Fibroblast of mammary gland (primary cell): ENCODE measurements around the gene PSMD6.

ENCODE experiments used
- DNase-seq: peaks from one replicate; pipeline ENCODE4 v3.0.0-alpha.2; 2010; ENCODE audit warnings: low read depth
- H3K4me3 ChIP-seq: 2 replicates; pipeline ENCODE4 v1.5.1; 2011; ENCODE audit warnings: low read depth, mild to moderate bottlenecking, low read length, moderate library complexity; ENCODE audit not compliant: control insufficient read depth
- TF ChIP-seq, protein P1 (sequence below): conservative IDR thresholded peaks from 2 replicates; pipeline ENCODE4 v1.5.1; 2011; ENCODE audit warnings: low read depth, low read length, inconsistent platforms; ENCODE audit not compliant: control insufficient read depth, insufficient read depth

PSMD6 gene

DNA sequence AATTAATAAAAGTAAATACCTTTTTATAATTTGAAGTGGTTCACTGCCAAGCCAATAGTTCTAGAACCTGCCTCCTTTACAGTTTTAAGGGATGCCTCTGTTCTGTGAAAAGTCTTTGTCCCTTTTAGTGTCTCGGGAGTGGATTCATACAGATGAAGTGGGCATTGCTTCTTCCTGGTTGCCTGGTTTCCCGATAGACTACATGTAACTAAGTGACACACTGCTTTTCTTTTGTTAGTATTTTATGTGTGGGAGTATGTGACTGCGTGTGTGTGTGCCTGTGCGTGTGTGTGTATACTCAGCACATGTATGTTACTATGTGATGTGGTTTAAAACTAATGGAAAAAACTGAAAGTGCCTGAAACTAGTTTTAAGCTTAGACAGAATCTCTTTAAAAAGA lies 21.1 kb downstream of the PSMD6 start:
- TF ChIP-seq, protein P1, sequence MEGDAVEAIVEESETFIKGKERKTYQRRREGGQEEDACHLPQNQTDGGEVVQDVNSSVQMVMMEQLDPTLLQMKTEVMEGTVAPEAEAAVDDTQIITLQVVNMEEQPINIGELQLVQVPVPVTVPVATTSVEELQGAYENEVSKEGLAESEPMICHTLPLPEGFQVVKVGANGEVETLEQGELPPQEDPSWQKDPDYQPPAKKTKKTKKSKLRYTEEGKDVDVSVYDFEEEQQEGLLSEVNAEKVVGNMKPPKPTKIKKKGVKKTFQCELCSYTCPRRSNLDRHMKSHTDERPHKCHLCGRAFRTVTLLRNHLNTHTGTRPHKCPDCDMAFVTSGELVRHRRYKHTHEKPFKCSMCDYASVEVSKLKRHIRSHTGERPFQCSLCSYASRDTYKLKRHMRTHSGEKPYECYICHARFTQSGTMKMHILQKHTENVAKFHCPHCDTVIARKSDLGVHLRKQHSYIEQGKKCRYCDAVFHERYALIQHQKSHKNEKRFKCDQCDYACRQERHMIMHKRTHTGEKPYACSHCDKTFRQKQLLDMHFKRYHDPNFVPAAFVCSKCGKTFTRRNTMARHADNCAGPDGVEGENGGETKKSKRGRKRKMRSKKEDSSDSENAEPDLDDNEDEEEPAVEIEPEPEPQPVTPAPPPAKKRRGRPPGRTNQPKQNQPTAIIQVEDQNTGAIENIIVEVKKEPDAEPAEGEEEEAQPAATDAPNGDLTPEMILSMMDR: no peak
- no peak overlapping the region for H3K4me3 ChIP-seq
- no peak for DNase-seq

DNA sequence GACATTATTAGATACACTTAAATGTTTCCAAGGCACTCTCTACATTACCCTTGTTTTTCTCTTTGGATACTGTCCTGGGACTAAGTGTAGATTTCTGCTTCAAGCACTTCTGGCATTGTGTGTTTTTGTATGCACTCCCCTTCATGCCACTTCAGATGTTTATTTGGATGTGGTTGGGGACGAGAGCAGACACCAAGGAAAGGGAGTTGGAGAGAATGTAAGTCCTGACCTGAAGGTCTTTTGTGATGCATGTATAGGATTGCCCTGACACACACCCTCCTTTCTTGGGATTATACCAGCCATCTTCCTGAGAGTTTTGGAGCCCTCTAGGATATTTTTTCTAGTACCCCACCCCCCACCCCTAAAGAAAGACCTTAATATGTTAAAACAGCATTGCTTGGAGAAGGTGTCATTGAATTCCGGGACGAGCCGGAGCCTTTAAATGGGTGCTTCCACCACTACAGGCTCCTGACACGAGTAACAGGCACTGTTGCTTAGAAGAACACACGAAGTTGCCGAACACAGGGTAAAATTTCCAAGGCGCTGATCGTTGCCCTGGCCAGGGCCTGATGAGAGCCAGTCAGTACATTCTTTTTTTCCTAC lies 22.7 kb downstream of the PSMD6 start:
- H3K4me3 ChIP-seq: no peak overlapping the region
- DNase-seq: no peak
- TF ChIP-seq, protein P1: no peak

DNA sequence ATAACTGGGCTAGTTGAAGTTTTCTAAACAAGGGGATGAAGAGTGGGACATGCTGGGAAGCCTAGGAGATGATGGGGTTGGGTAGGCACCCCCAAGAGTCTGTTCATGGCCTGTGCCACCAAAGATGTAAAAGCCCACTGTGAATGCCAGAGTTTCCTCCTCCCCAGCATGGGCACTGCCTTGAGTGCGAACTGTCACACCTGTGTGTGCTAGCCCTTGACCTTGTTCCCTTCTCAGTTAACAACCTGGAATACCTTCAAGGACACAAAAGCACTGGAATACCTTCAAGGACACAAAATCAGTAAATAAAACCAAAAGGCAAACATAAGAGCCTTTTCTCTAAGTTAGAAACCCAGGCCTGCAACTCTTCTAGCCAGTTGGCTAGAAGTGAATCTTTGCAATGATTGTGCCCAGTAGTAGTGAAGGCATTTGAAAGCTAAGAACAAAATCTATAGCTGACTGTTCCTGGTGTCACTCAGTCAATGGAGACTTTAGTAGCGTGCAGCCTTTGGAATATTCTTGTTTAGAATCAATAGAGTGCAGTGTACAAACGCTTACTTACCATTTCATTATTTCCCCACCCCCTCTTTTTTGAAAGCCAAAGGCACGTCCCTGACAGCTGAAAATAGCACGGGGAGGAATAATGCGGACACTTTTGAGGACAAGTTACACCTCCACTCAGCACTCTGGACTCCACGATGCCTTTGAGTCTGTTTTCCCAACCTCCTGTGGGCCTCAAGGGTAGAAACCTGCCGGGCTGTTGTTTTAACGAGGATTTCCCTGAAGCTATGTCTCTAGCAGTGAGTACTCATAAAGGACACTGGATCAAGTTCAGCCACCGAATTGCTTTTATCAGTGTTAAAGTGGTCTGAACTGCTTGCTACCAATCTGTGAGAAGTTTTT lies 24.2 kb downstream of the PSMD6 start:
- H3K4me3 ChIP-seq: no peak overlapping the region
- TF ChIP-seq, protein P1: no peak
- no peak for DNase-seq

DNA sequence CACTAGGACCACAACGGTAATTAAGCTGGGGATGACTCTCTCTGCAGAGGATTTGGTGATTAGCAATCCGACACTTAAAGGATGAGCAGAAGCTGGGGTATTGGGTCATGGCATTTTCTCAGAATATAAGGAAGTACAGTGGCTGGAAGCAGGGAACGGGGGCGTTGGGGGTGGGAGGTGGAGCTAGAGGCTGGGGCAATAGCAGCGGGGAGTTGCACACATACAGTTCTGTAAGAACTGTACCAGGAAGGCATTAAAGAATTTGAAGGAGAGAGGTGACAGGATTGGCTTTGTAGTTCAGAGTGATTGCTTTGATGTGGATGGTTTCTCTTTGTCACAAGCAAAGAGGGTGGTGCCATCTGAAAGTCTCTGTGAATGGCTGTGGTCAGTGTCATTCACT lies 28.2 kb downstream of the PSMD6 start:
- TF ChIP-seq, protein P1: no peak
- no peak overlapping the region for H3K4me3 ChIP-seq
- DNase-seq: no peak

DNA sequence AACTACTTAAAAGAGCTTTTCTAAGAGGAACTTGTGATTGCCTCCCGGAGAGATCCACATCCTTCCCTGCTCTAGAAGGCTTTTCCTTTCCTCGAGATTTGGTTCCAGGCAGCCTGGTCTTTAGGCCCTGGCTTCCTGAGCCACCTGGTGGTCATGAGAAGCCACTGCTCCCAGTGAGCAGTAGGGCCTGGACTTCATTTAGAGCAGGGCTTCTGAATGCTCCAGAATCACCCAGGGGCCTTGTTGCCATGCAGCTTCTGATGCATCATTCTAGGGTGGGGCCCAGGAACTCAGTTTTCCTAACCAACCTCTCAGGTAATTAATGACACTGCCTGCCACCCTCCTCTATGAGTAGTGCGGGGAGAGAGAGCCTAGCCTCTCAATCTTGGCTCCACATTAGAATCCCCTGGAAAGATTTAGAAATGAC lies 29.6 kb downstream of the PSMD6 start:
- DNase-seq: peak; percentile 82
- H3K4me3 ChIP-seq: no peak overlapping the region
- TF ChIP-seq, protein P1: peak; percentile 98

DNA sequence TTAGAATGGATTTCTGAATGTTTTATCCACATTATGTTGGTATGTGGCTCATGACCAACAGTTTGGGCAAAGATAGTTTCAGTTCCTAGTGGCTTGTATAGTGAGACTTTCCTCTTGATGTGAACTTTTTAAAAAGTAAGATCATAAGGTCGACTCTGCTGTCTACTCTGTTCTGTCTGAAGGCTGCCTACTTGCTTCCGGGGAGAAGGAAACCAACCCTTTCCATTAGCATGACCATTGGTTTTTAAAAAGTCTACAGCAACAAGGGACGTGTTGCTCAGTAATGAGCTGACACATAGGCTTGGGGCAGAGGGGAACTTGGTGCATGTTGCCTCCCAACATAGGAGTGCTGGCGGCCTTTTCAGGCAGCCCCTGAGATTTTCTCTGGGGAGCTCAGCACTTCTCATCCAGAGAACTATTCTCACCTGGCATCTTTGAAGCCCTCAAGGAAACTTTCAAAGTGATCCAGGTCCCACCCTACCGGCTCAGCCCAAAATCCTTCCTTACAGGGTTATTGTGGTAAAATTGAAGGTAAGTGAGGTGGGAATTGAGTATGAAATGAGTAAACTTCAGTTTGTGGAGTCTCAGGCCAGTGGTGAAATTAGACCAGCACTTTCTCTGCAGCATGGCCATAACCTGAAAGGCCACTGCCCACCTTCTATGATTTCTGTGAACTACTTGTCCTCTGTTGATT lies 30.6 kb downstream of the PSMD6 start:
- no peak overlapping the region for H3K4me3 ChIP-seq
- DNase-seq: no peak
- TF ChIP-seq, protein P1: no peak
